COLO829 (cell line): ENCODE results near the gene NADK.

Experiments used
- DNase-seq: peaks from one replicate; pipeline ENCODE4 v3.0.0; 2012; ENCODE audit warnings: low spot score

NADK gene, protein sequence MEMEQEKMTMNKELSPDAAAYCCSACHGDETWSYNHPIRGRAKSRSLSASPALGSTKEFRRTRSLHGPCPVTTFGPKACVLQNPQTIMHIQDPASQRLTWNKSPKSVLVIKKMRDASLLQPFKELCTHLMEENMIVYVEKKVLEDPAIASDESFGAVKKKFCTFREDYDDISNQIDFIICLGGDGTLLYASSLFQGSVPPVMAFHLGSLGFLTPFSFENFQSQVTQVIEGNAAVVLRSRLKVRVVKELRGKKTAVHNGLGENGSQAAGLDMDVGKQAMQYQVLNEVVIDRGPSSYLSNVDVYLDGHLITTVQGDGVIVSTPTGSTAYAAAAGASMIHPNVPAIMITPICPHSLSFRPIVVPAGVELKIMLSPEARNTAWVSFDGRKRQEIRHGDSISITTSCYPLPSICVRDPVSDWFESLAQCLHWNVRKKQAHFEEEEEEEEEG

DNA sequence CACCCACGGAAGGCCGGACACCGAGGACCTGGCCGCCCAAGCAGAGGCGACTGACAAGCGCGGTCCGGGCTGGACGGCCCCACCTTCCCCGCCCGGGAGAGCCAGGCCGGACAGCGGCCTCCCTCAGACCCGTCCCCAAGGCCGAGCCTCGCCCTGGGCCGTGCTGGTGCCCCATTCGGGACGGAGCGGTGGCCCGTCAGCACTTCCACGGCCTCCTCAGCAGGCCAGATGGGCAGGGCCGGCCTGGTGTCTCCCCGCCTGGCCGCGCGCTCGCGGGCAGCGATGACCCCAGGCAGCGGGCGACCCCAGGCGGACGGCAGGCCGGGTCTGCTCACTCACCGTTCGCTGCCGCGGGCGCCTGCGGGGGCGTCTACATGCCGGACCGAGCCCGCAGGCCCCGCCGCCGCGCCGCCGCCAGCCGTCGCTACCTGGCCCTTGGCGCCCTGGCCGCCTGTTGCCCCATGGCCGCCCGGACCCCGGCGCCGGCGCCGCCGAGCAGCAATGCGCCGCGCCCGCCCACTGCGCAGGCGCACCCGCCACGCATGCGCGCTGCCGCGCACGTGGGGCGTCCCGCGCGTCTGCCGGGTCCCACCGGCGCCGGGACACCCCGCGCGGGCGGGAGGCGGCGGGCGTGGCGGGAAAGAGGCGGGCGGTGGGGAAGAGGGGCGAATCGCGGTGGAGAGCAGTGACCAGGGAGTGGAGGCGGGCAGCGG, at the start of gene NADK:
Gene NADK, minus strand, starts transcription at position 521 of the 713 bp plus-strand sequence. CDS start 13,064 bp downstream, outside the sequence.
- DNase-seq = peak; percentile 53

DNA sequence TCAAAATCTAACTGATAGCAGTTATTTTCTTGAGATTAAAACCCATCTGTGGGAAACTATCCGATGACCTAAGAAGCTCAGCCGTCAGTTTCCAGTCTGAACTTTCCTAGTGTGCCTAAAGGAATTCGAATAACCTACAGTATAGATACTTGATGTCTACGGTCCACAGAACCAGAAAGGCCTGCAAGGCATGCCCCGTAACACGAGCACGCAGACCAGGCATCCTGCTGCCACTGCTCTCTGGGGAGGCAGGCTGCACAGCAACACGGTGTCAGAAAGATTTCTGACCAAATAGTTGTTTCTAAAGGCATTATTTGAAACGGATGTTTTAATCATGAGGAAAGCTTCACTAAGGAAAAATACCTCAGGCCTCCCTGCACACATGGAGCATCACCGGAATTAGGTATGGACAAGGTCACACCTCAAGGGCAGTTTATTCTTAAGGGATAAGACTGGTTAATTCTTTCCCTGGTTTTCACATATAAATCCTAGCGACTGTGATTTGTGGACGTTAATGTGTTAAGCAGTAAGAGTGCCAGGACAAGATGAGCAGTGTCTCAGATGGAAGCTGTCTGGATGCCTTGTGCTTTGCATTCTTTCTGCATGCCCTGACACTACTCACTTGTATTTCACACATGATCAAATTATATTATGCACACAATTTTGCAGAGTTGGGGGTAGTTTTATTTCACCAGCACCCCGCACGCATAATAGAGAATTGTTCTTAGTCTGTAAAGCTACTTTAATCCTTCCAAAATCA, 49.0 kb upstream of the NADK start:
- no peak for DNase-seq

DNA sequence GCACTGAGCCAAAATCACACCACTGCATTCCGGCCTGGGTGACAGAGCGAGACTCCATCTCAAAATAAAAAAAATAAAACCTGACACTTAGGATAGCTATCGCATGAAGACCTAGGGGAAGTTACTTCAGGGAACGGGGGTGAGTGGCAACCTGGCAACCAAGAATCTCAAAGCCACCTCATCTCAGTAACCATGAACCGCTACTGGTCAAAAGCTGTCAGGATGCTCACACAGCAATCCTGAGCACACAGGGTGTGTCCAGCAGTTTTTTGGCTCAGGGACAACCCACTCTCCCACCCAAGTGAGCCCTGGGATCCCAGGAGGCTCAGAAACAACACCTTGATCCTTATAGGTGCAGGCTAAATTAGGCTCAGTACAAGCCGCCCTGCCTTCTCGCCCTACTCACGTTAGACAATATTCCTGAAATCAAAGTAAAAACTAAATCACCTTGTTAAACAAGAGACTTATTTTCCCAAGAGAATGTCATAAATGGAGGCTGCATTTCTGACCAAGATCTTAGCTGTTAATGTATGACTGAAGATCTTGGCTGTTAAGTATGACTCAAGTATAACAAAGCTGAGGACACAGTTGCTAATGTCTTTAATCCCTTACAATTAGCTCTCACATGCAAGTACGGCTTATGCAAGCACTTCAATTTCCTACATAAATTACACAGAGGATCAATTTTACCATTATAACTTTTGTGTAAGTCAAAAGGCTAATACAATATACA, 48.3 kb upstream of the NADK start:
- no peak for DNase-seq

- no peak for DNase-seq
These were observed 46.9 kb upstream of the NADK start for GRCh38 chr1:1825217-1825616.

- no peak for DNase-seq
These were observed 41.5 kb upstream of the NADK start for GRCh38 chr1:1819762-1820161.

- DNase-seq = no peak
These were observed 39.0 kb upstream of the NADK start for GRCh38 chr1:1817221-1817620.

DNA sequence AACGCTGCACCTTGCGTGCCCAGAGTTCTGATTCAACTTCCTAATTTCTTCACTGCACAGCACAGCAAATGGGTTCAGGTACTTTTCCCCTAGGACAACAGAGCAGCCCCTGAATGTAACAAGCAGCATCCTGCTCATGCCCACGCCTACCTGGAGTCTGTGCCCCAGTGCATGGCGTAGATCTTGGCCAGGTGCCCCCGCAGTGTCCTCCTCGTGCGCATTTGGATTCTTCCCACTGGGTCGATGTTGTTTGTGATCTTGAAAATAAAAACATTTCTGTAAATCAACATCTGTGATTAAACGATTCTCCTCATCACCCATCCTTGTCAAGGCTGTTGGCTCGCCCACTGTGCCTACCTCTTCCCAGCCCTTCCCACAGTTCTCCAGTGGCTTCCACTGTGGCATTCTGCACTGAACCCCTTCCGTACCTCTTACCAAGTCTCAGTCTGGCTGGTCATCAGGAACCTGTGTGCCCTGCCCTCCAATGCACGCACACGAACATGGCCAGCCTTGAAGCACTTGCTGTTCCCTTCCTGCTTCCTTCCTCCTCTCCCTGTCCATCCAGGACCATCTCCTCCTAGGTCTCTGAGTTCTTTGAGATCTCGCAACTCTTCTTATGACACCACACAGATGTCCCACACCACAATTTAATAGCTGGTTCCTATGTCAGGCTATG, 37.5 kb upstream of the NADK start:
- no peak for DNase-seq

- no peak for DNase-seq
These were observed 31.2 kb upstream of the NADK start for GRCh38 chr1:1809489-1809888.

DNA sequence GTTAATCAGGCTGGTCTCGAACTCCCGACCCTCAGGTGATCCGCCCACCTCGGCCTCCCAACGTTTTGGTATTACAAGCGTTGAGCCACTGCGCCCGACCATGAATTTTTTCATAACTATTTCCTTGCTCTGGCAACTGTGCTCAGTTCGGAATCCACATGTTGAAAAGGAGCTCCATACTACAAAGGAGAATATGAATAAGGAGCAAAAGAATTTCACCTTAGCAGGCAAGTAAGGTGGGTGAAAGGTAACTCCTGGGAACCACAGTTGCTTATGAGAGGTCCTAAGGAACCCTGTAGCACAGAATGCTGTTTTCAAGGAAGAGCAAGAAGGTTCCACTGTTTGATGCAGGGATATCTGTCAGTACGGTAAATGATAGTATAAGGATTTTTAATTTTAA, 29.9 kb upstream of the NADK start:
- no peak for DNase-seq

DNA sequence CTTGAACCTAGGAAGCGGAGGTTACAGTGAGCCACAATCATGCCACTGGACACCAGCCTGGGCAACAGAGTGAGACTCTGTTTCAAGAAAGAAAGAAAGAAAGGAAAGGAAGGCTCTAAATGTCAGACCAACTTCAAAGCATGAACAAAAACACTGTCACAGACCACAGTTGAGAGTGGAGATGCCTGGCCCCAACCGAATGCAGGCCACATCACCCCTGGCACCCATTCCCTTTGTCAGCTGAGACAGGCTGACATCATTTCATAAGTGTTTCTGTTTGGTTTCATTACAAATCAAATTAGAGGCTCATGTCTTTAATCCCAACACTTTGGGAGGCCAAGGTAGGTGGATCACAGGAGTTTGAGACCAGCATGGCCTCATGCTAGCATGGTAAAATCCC, 28.6 kb upstream of the NADK start:
- no peak for DNase-seq

DNA sequence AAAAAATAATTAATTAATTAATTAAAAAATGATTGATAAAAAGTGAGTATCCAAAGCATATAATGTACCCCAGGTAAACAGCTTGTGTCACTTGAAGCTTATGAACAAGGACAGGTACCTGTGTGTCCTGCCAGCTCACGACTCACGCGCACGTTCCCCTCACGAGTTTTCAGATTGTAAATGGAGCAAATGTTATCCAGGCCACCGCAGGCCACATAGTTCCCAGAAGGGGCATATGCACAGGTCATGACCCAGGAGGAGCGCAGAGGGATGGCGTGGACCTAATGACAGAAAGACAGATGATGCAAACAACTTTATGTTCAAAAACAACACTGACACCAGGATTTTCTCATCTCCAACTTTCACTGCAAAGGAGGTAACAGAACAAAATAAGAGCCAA, 26.0 kb upstream of the NADK start:
- DNase-seq = no peak

GRCh38 chr1:1802871-1803270, 24.6 kb upstream of the NADK start:
- DNase-seq = no peak

DNA sequence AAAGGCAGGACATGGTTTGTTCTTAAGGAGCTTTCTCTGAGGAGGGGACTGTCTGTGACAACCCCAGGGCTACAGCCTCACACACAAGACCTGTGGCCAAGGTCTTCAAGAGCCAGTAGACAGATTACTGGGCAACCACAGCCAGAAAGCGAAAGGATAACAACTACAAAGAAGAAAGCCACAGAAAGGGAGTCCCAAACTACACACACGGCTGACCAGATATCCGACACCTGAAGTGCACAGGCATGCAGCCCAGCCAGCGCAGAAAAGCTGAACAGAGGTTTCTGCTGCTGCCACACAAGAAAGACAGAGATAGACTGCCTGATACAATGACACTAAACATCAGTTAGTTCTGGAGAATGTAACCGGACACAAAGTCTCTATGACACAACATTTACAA, 21.4 kb upstream of the NADK start:
- no peak for DNase-seq

GRCh38 chr1:1797731-1798341, 19.6 kb upstream of the NADK start:
- no peak for DNase-seq

- no peak for DNase-seq
These were observed 18.2 kb upstream of the NADK start for GRCh38 chr1:1796466-1796865.

DNA sequence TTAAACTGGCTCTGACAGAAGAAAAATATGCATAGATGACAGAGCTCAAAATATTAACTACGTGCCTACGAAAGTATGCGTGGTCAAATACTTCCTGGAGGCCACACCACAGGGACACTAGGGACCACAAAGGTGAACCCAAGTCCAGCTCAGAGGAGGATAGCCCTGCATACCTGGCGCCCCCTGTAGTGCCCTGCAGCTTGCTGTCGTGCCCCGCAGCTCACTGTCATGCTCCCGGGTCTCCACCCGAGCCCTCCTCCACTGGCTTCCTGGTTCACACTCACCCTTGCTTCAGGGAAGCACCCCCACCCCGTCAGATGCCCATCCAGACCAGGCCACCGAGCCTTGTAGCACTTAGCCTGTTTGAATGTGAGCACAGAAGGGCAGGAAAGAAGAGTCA, 16.7 kb upstream of the NADK start:
- no peak for DNase-seq

GRCh38 chr1:1793481-1794244, 15.4 kb upstream of the NADK start:
- no peak for DNase-seq

DNA sequence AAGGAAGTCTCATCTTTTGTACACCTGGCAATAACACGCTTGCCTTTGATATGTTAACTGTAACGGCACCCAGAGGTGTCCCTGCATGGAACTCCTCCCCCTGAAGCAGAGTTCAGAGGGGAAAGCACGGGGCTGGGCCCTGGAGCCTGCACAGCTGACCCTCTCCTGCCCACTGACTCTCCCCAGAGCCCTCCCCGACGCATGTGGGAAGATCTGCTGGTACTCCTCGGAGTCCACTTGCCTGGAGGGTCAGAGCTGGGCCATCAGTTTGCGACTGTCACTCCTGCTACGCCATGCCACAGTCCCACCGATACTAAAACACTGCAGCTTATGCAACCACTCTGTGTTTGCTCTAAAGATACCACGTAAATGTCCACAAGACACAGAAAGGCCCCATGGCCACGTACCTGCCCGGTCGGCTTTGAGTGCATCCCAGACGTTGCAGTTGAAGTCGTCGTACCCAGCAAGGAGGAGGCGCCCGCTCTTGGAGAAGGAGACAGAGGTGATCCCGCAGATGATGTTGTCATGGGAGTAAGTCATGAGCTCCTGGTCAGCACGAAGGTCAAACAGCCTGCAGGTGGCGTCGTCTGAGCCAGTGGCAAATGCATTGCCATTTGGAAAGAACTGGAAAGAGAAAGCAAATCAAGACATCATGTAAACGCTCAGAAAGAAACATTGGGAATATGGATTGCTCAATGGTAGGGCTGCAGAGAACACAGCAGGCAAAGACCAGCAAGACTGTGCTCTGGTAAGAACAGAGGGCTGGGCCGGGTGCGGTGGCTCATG, 10.6 kb upstream of the NADK start:
- peak; percentile 11 for DNase-seq

- DNase-seq = no peak
These were observed 9.9 kb upstream of the NADK start for GRCh38 chr1:1788136-1788535.
